H1 (cell line): ENCODE results near the gene GRM4. TPM values are rescaled to one million over a fixed set of nuclear protein-coding genes. Genes with fewer than 3 reads are reported as not detected.

Experiments
- CTCF ChIA-PET: fragments of 300-600 bp; sonication (Branson Sonifier 250); formaldehyde crosslinking; loops from one replicate; lab custom pipeline; 2021; ENCODE audit not compliant: partially characterized antibody; lab: Charles Lee
- POLR2A ChIA-PET: fragments of 300-600 bp; sonication (Branson Sonifier 250); formaldehyde crosslinking; loops from one replicate; lab custom pipeline; 2021; ENCODE audit warnings: inconsistent platforms; ENCODE audit not compliant: partially characterized antibody; lab: Charles Lee
- DNase-seq, 2 experiments: peaks; one replicate each; pipeline versions ENCODE4 v3.0.0 to v3.0.0-alpha.2; 2010 to 2022; ENCODE audit warnings: low spot score in 2 of 2, low read depth in 1 of 2, mixed read lengths in 1 of 2
- FAIRE-seq: peaks from 2 replicates; lab custom pipeline; 2011; peaks lifted over from hg19 to GRCh38; lab: Jason Lieb, UNC
- H2AFZ ChIP-seq: 2 replicates; pipeline ENCODE4 v1.8.1; 2012; ENCODE audit warnings: low read length, inconsistent platforms
- H2AK5ac ChIP-seq: 2 replicates; pipeline ENCODE4 v1.6.1; 2013; ENCODE audit warnings: low read depth, low read length
- H2BK120ac ChIP-seq: replicated peaks from 2 replicates; pipeline ENCODE3; 2013; ENCODE audit warnings: low read depth, low read length, inconsistent platforms
- H2BK12ac ChIP-seq: 2 replicates; pipeline ENCODE4 v1.6.1; 2013; ENCODE audit warnings: low read depth, low read length
- H2BK15ac ChIP-seq: 2 replicates; pipeline ENCODE4 v1.6.1; 2013; ENCODE audit warnings: low read length
- H2BK20ac ChIP-seq: 2 replicates; pipeline ENCODE4 v1.6.1; 2013; ENCODE audit warnings: low read length
- H2BK5ac ChIP-seq: 2 replicates; pipeline ENCODE4 v1.6.1; 2013; ENCODE audit warnings: low read depth, low read length
- H3K14ac ChIP-seq: 2 replicates; pipeline ENCODE4 v1.6.1; 2013; ENCODE audit warnings: inconsistent platforms; ENCODE audit not compliant: insufficient read length
- H3K18ac ChIP-seq: 2 replicates; pipeline ENCODE4 v1.6.1; 2013; ENCODE audit warnings: low read length; ENCODE audit errors: extremely low read depth
- H3K23ac ChIP-seq: 2 replicates; pipeline ENCODE4 v1.6.1; 2013; ENCODE audit warnings: inconsistent platforms; ENCODE audit not compliant: insufficient read length
- H3K23me2 ChIP-seq: 2 replicates; pipeline ENCODE4 v1.6.1; 2013; ENCODE audit warnings: low read depth, low read length
- H3K27ac ChIP-seq: 2 replicates; pipeline ENCODE4 v1.6.1; 2011; ENCODE audit warnings: low read depth, low read length, inconsistent platforms
- H3K27me3 ChIP-seq, 4 experiments: replicated peaks in 1 of 4; 1 replicate in 1 of 4; 2 replicates in 3 of 4; pipeline versions ENCODE4 v1.6.1 to v1.8.1; 2011 to 2013; ENCODE audit warnings: low read length in 3 of 4, mild to moderate bottlenecking in 3 of 4, inconsistent platforms in 2 of 4, mixed read lengths in 2 of 4, moderate library complexity in 1 of 4; ENCODE audit not compliant: control insufficient read depth in 3 of 4, insufficient read depth in 3 of 4; ENCODE audit errors: extremely low read depth in 1 of 4
- H3K36me3 ChIP-seq, 4 experiments: 2 replicates each; pipeline versions ENCODE4 v1.6.1 to v1.8.1; 2011 to 2013; ENCODE audit warnings: mild to moderate bottlenecking in 4 of 4, low read length in 3 of 4, moderate library complexity in 2 of 4, control low read depth in 1 of 4, inconsistent platforms in 1 of 4; ENCODE audit not compliant: insufficient read depth in 4 of 4, control insufficient read depth in 2 of 4
- H3K4ac ChIP-seq: replicated peaks from 2 replicates; pipeline ENCODE3; 2013; ENCODE audit warnings: low read length, low read depth, mixed read lengths, inconsistent platforms; ENCODE audit not compliant: insufficient read length
- H3K4me1 ChIP-seq, 4 experiments: replicated peaks in 1 of 4; 1 replicate in 1 of 4; 2 replicates in 3 of 4; pipeline versions ENCODE4 v1.6.1 to v1.8.1; 2011 to 2013; ENCODE audit warnings: low read length in 3 of 4, inconsistent platforms in 2 of 4, mixed read lengths in 1 of 4; ENCODE audit not compliant: insufficient read depth in 4 of 4, control insufficient read depth in 3 of 4
- H3K4me2 ChIP-seq, 2 experiments: 2 replicates each; pipeline versions ENCODE4 v1.6.1 to v1.8.1; 2011 to 2013; ENCODE audit warnings: low read depth in 2 of 2, low read length in 2 of 2, control low read depth in 1 of 2, inconsistent platforms in 1 of 2, mild to moderate bottlenecking in 1 of 2; ENCODE audit not compliant: insufficient read depth in 1 of 2
- H3K4me3 ChIP-seq, 4 experiments: fragments of 200-600, 300-600 bp in 1 of 4; sonication (generic), shearing (Covaris generic), sonication (Bioruptor Twin) in 1 of 4; 2 replicates each; pipeline versions ENCODE4 v1.5.1 to v1.8.1; 2011 to 2016; ENCODE audit warnings: low read length in 4 of 4, low read depth in 3 of 4, control low read depth in 2 of 4, inconsistent platforms in 2 of 4, mild to moderate bottlenecking in 2 of 4, mixed read lengths in 1 of 4, moderate library complexity in 1 of 4; ENCODE audit not compliant: insufficient read depth in 2 of 4; ENCODE audit errors: extremely low read depth in 1 of 4
- H3K56ac ChIP-seq: replicated peaks from 2 replicates; pipeline ENCODE3; 2013; ENCODE audit warnings: low read depth, mild to moderate bottlenecking, mixed read lengths, low read length, inconsistent platforms; ENCODE audit not compliant: insufficient read length
- H3K79me1 ChIP-seq: 2 replicates; pipeline ENCODE4 v1.6.1; 2013; ENCODE audit warnings: low read depth, low read length, control low read depth
- H3K79me2 ChIP-seq, 2 experiments: 2 replicates each; pipeline versions ENCODE4 v1.6.1 to v1.8.1; 2012 to 2013; ENCODE audit warnings: low read length in 2 of 2, mild to moderate bottlenecking in 2 of 2, inconsistent platforms in 1 of 2; ENCODE audit not compliant: insufficient read depth in 2 of 2, control insufficient read depth in 1 of 2
- H3K9ac ChIP-seq, 4 experiments: replicated peaks in 1 of 4; 1 replicate in 1 of 4; 2 replicates in 3 of 4; pipeline versions ENCODE4 v1.6.1 to v1.8.1; 2011 to 2013; ENCODE audit warnings: low read depth in 3 of 4, low read length in 3 of 4, control low read depth in 2 of 4, mild to moderate bottlenecking in 2 of 4, moderate library complexity in 2 of 4, inconsistent platforms in 1 of 4; ENCODE audit errors: extremely low read depth in 1 of 4
- H3K9me3 ChIP-seq, 2 experiments: 2 replicates each; pipeline versions ENCODE4 v1.6.1 to v1.8.1; 2012 to 2013; ENCODE audit warnings: mild to moderate bottlenecking in 2 of 2, moderate library complexity in 2 of 2, control low read depth in 1 of 2, inconsistent platforms in 1 of 2, low read depth in 1 of 2, low read length in 1 of 2, mixed read lengths in 1 of 2; ENCODE audit not compliant: insufficient read depth in 2 of 2
- H4K20me1 ChIP-seq, 2 experiments: replicated peaks in 1 of 2; 2 replicates each; pipeline versions ENCODE3 to v1.8.1; 2011 to 2013; ENCODE audit warnings: inconsistent platforms in 2 of 2, low read length in 2 of 2, mild to moderate bottlenecking in 1 of 2; ENCODE audit not compliant: insufficient read depth in 2 of 2, control insufficient read depth in 1 of 2
- H4K5ac ChIP-seq: 2 replicates; pipeline ENCODE4 v1.6.1; 2013; ENCODE audit warnings: low read length, low read depth, mixed read lengths, inconsistent platforms; ENCODE audit not compliant: insufficient read length
- H4K8ac ChIP-seq: 2 replicates; pipeline ENCODE4 v1.8.0; 2013; ENCODE audit warnings: mild to moderate bottlenecking, moderate library complexity, low read length, inconsistent platforms; ENCODE audit not compliant: insufficient read depth; ENCODE audit errors: extremely low read depth
- H4K91ac ChIP-seq: replicated peaks from 2 replicates; pipeline ENCODE3; 2013; ENCODE audit warnings: low read length, mixed read lengths, inconsistent platforms; ENCODE audit not compliant: insufficient read length
- BCL11A ChIP-seq, 2 experiments: IDR thresholded peaks; one replicate each; pipeline ENCODE4 v1.6.1; 2011; ENCODE audit warnings: low read depth in 2 of 2, low read length in 2 of 2, mild to moderate bottlenecking in 2 of 2
- EGR1 ChIP-seq: IDR thresholded peaks from 2 replicates; pipeline ENCODE4 v1.6.1; 2011; ENCODE audit warnings: low read depth, low read length, borderline replicate concordance
- GABPA ChIP-seq: IDR thresholded peaks from 2 replicates; pipeline ENCODE4 v1.6.1; 2011; ENCODE audit warnings: mild to moderate bottlenecking, low read length, moderate library complexity, borderline replicate concordance; ENCODE audit not compliant: insufficient read depth
- HDAC2 ChIP-seq, 2 experiments: fragments of 300-600 bp in 1 of 2; sonication (generic) in 1 of 2; IDR thresholded peaks; 2 replicates each; pipeline ENCODE4 v1.6.1; 2011 to 2012; ENCODE audit warnings: low read depth in 2 of 2, low read length in 2 of 2, mild to moderate bottlenecking in 2 of 2, moderate library complexity in 2 of 2, borderline replicate concordance in 1 of 2, inconsistent platforms in 1 of 2
- KDM5A ChIP-seq: fragments of 200-600 bp; IDR thresholded peaks from 2 replicates; pipeline ENCODE4 v1.7.1; 2012; ENCODE audit warnings: mild to moderate bottlenecking, low read length, inconsistent platforms, mixed read lengths
- RBBP5 ChIP-seq: IDR thresholded peaks from 2 replicates; pipeline ENCODE4 v1.7.1; 2012; ENCODE audit warnings: low read depth, mild to moderate bottlenecking, inconsistent platforms, low read length, moderate library complexity, borderline replicate concordance
- SAP30 ChIP-seq: fragments of 300-600 bp; sonication (generic); IDR thresholded peaks from 2 replicates; pipeline ENCODE4 v1.7.1; 2012; ENCODE audit warnings: low read length, moderate library complexity, mild to moderate bottlenecking, inconsistent platforms; ENCODE audit not compliant: insufficient read depth, insufficient replicate concordance
- SIX5 ChIP-seq: IDR thresholded peaks from 2 replicates; pipeline ENCODE4 v1.6.1; 2011; ENCODE audit warnings: mild to moderate bottlenecking, low read depth, low read length
- SRF ChIP-seq: IDR thresholded peaks from 2 replicates; pipeline ENCODE4 v1.6.1; 2011; ENCODE audit warnings: mild to moderate bottlenecking, low read depth, low read length, moderate library complexity
- TAF1 ChIP-seq: IDR thresholded peaks from 2 replicates; pipeline ENCODE4 v1.6.1; 2011; ENCODE audit warnings: mild to moderate bottlenecking, low read depth, low read length
- TEAD4 ChIP-seq: IDR thresholded peaks from 2 replicates; pipeline ENCODE4 v1.6.1; 2012; ENCODE audit warnings: low read depth, low read length, inconsistent platforms, mixed read lengths
- WGBS, 2 experiments: shearing (Covaris generic) in 1 of 2; methylation state at CpG; one replicate each; pipeline versions ENCODE4 v1.1.6 to v1.1.7; 2013 to 2015; ENCODE audit warnings: low lambda C conversion rate in 2 of 2, mixed read lengths in 2 of 2, inconsistent platforms in 1 of 2, low coverage in 1 of 2, missing lambda C conversion rate in 1 of 2; ENCODE audit not compliant: insufficient replicate concordance in 2 of 2, insufficient coverage in 1 of 2, insufficient read length in 1 of 2; ENCODE audit errors: extremely low coverage in 1 of 2, missing lambda C conversion rate in 1 of 2; 5-methylcytosine and 5-hydroxymethylcytosine counted together
- polyA plus RNA-seq, 7 experiments: library from polyadenylated mRNA; depleted of rRNA in 3 of 7; stranded (reverse) in 5 of 7; unstranded in 2 of 7; fragments of >200 nt in 5 of 7; fragments of 200-250 nt in 2 of 7; gene quantifications; 1 replicate in 5 of 7; 2 replicates in 1 of 7; 4 replicates in 1 of 7; pipeline versions ENCODE4 v1.2.1 to v1.2.3, GENCODE V29; 2011 to 2013; ENCODE audit warnings: missing spikeins in 2 of 7, mixed read lengths in 2 of 7
- total RNA-seq: library from RNA; stranded (reverse); fragmentation: NEBNext Ultra II Directional; extraction: Animal tissue kit (Norgen Biotek cat#: 25700); gene quantifications from 2 replicates; pipeline ENCODE4 v1.2.1, GENCODE V29; 2021

The GRM4 gene
- total and polyA plus RNA-seq, 2 of the 8 experiments (the other 6 are each of a cell fraction or from before 2014, with no cell fraction given) = 19.6 to 21.5 TPM

DNA sequence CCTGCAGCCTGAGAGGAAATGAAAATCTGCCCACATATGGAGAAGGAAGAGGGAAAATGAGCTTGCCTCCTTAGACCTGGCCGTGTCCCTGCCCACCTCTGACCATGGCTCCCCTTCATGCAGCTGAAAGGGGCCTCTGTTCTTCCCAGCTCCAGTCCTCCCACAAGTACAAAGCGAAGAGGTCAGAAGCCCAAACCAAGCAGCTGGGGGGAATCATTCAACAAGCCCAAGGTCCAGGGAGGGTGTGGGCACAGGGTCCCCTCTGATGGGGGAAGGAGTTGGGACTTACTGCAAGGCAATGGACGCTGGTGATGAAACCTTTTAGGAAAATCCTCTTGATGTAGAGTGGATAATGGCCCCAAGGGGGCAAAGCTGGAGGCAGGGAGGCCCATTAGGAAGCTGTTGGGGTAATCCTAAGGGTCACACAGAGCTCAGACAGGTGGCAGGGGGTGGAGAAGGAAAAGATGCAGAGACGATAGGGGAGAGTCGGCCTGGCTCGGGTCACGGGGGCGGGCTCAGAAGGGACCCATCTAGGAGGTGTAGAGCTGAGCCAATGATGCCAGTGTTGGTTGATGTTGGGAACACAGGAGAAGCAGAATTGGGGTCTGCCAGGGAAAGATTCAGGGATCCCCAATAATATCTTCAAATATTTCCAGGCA, 16.1 kb upstream of the GRM4 start:
- Histone ChIP-seq H3K36me3 (no peaks in the 10 kb centered on the region), H2BK15ac (no peak overlapping the region), H3K4me2 (no peak overlapping the region), H3K79me1 (no peaks in the 10 kb centered on the region), H3K14ac (no peak overlapping the region), H2BK20ac (no peak overlapping the region), H3K27me3 (no peaks in the 10 kb centered on the region), H4K91ac (no peak overlapping the region), H3K9me3 (peaks cover 3 to 10% of the 10 kb centered on the region in 2 experiments; a peak in 2 of 4 replicates), H3K4me1 (no peaks in the 10 kb centered on the region), H3K4ac (no peak overlapping the region), H3K4me3 (no peak overlapping the region), H2BK120ac (no peak overlapping the region), H2BK5ac (no peak overlapping the region), H3K27ac (no peak overlapping the region), H4K8ac (no peak overlapping the region; the same call in 1 of the 2 replicates), H4K20me1 (no peaks in the 10 kb centered on the region), H2BK12ac (no peak overlapping the region), H3K18ac (no peak overlapping the region), H2AK5ac (no peak overlapping the region), H3K23me2 (no peaks in the 10 kb centered on the region), H3K23ac (no peak overlapping the region), H3K79me2 (no peaks in the 10 kb centered on the region), H4K5ac (no peak overlapping the region), H3K9ac (no peak overlapping the region), H3K56ac (no peak overlapping the region), H2AFZ (no peak overlapping the region)
- FAIRE-seq (no peak), DNase-seq (peak in 1 of 2 experiments; percentile 32)
- WGBS, 2 experiments = 83% methylated on average over 8 of the region's 8 CpGs; no CpG with 5 or more reads in 1 of the 2 experiments
- POLR2A ChIA-PET = interaction anchor here (0.7 to 1.8 kb wide), 6 partner anchors 71 to 394 kb away, joined by 3 to 6 read pairs (median 3); partner anchors contain the start of genes HMGA1 and SPDEF
- CTCF ChIA-PET = interaction anchor here (0.6 to 3.8 kb wide), 15 partner anchors 8 to 253 kb away, joined by 3 to 23 read pairs (median 4); no protein-coding TSS in a partner anchor
- TF ChIP-seq EGR1 = no peak
- TF ChIP-seq TEAD4 = no peak
- no peak for TF ChIP-seq TAF1
- TF ChIP-seq HDAC2 (IDR thresholded peaks at IDR 0.05; ENCODE audit: borderline replicate concordance in 1 of 2, low read depth in 2 of 2, low read length in 2 of 2) = no peak
- no peak for TF ChIP-seq SRF
- TF ChIP-seq BCL11A (IDR thresholded peaks at IDR 0.05; ENCODE audit: low read depth in 2 of 2, low read length in 2 of 2) = no peak
- no peak for TF ChIP-seq RBBP5
- no peak for TF ChIP-seq GABPA
- TF ChIP-seq SIX5 = no peak
- no peak for TF ChIP-seq KDM5A
- no peak for TF ChIP-seq SAP30
